ENCODE measurements around the gene MAGI1.

The MAGI1 gene

GRCh38 chr3:65409176-65409569, 629.5 kb downstream of the MAGI1 start:
- no peak overlapping the region for H3K4me3 ChIP-seq (ENCODE audit: low read length)
- no peak for TF ChIP-seq CTCF (conservative IDR thresholded peaks at IDR 0.05; ENCODE audit: low read depth, low read length)
- DNase-seq (ENCODE audit: low read depth): no peak

GRCh38 chr3:65408531-65409175, 630.1 kb downstream of the MAGI1 start:
- DNase-seq (ENCODE audit: low read depth): no peak
- no peak for TF ChIP-seq CTCF (conservative IDR thresholded peaks at IDR 0.05; ENCODE audit: low read depth, low read length)
- H3K4me3 ChIP-seq (ENCODE audit: low read length): no peak overlapping the region

- no peak for DNase-seq (ENCODE audit: low read depth)
- no peak for TF ChIP-seq CTCF (conservative IDR thresholded peaks at IDR 0.05; ENCODE audit: low read depth, low read length)
- H3K4me3 ChIP-seq (ENCODE audit: low read length): no peak overlapping the region
Measured at GRCh38 chr3:65406470-65406869, 632.2 kb downstream of the MAGI1 start.

- no peak for TF ChIP-seq CTCF (conservative IDR thresholded peaks at IDR 0.05; ENCODE audit: low read depth, low read length)
- DNase-seq (ENCODE audit: low read depth): no peak
- no peak overlapping the region for H3K4me3 ChIP-seq (ENCODE audit: low read length)
Measured at GRCh38 chr3:65402597-65402996, 636.1 kb downstream of the MAGI1 start.

- no peak for DNase-seq (ENCODE audit: low read depth)
- H3K4me3 ChIP-seq (ENCODE audit: low read length): no peak overlapping the region
- no peak for TF ChIP-seq CTCF (conservative IDR thresholded peaks at IDR 0.05; ENCODE audit: low read depth, low read length)
Measured at GRCh38 chr3:65401359-65402305, 637.1 kb downstream of the MAGI1 start.

- DNase-seq (ENCODE audit: low read depth): no peak
- TF ChIP-seq CTCF (conservative IDR thresholded peaks at IDR 0.05; ENCODE audit: low read depth, low read length): no peak
- H3K4me3 ChIP-seq (ENCODE audit: low read length): no peak overlapping the region
Measured at GRCh38 chr3:65400899-65401298, 637.8 kb downstream of the MAGI1 start.
